OCI-LY1 (cell line): Measurements from ENCODE around the gene CHST12.

ENCODE experiments used
- CTCF ChIP-seq: fragments of 200-600 bp; sonication (generic), shearing (Covaris generic); IDR thresholded peaks from 2 replicates; pipeline ENCODE4 v1.5.1; 2017; ENCODE audit warnings: mild to moderate bottlenecking, antibody characterized with exemption, low read length, moderate library complexity, mixed read lengths
- EZH2 ChIP-seq: fragments of 200-600 bp; sonication (generic), shearing (Covaris generic); IDR thresholded peaks from 2 replicates; pipeline ENCODE4 v1.8.0; 2017; ENCODE audit warnings: borderline replicate concordance, mixed run types, mild to moderate bottlenecking, antibody characterized with exemption, low read length, moderate library complexity, mixed read lengths

- TF ChIP-seq CTCF (no peak), EZH2 (no peak)
These were observed 45.8 kb upstream of the CHST12 start for GRCh38 chr7:2357571-2357970.
